SK-N-SH (cell line): ENCODE data around the gene LIN28B. TPM values are rescaled to one million over a fixed set of nuclear protein-coding genes. Genes with fewer than 3 reads are reported as not detected.

ENCODE experiments used
- CTCF ChIA-PET: fragments of 300-600, 350-600 bp; formaldehyde crosslinking; extraction: SDS; loops from one replicate; lab custom pipeline; 2021; lab: Yijun Ruan, JAX
- POLR2A ChIA-PET: fragments of 350-600 bp; sonication (Branson Sonifier 250); formaldehyde crosslinking; extraction: SDS; loops from one replicate; lab custom pipeline; 2020; ENCODE audit warnings: antibody characterized with exemption, inconsistent platforms; lab: Yijun Ruan, JAX
- DNase-seq: peaks from one replicate; pipeline ENCODE4 v3.0.0; 2012
- H2AFZ ChIP-seq: fragments of 200-600 bp; sonication (generic); 2 replicates; pipeline ENCODE4 v1.8.1; 2016; ENCODE audit warnings: antibody characterized with exemption, mild to moderate bottlenecking, low read depth
- H3F3A ChIP-seq: fragments of 200-600 bp; sonication (generic); replicated peaks from 2 replicates; pipeline ENCODE3; 2016; ENCODE audit warnings: antibody characterized with exemption, mild to moderate bottlenecking; ENCODE audit not compliant: insufficient read depth
- H3K27ac ChIP-seq, 2 experiments: fragments of 200-500 bp in 1 of 2; fragments of 200-600 bp in 1 of 2; sonication (Bioruptor generic) in 1 of 2; sonication (generic), shearing (Covaris generic) in 1 of 2; 2 replicates each; pipeline versions ENCODE4 v1.5.1 to v1.6.1; 2014 to 2016; ENCODE audit warnings: low read depth in 2 of 2, inconsistent platforms in 1 of 2, low read length in 1 of 2, mild to moderate bottlenecking in 1 of 2, mixed read lengths in 1 of 2
- H3K27me3 ChIP-seq: fragments of 200-600 bp; sonication (generic), shearing (Covaris generic); 2 replicates; pipeline ENCODE4 v1.6.1; 2016; ENCODE audit warnings: mixed run types; ENCODE audit not compliant: insufficient read depth
- H3K36me3 ChIP-seq, 2 experiments: fragments of 200-500 bp in 1 of 2; fragments of 200-600 bp in 1 of 2; sonication (Bioruptor generic) in 1 of 2; sonication (generic) in 1 of 2; replicated peaks in 1 of 2; 2 replicates each; pipeline versions ENCODE3 to v1.5.1; 2014 to 2016; ENCODE audit warnings: low read length in 1 of 2, mild to moderate bottlenecking in 1 of 2; ENCODE audit not compliant: insufficient read depth in 2 of 2, control insufficient read depth in 1 of 2
- H3K4me1 ChIP-seq, 2 experiments: fragments of 200-500 bp in 1 of 2; fragments of 200-600 bp in 1 of 2; sonication (Bioruptor generic) in 1 of 2; sonication (generic), shearing (Covaris generic) in 1 of 2; 2 replicates each; pipeline versions ENCODE4 v1.5.1 to v1.6.1; 2014 to 2016; ENCODE audit warnings: low read depth in 1 of 2, low read length in 1 of 2, mixed run types in 1 of 2; ENCODE audit not compliant: insufficient read depth in 2 of 2, control insufficient read depth in 1 of 2
- H3K4me2 ChIP-seq: fragments of 200-600 bp; sonication (generic), shearing (Covaris generic); 2 replicates; pipeline ENCODE4 v1.6.1; 2017; ENCODE audit warnings: mixed run types
- H3K4me3 ChIP-seq, 2 experiments: fragments of 200-500 bp in 1 of 2; fragments of 200-600 bp in 1 of 2; sonication (Bioruptor generic) in 1 of 2; sonication (generic), shearing (Covaris generic) in 1 of 2; 2 replicates each; pipeline versions ENCODE4 v1.5.1 to v1.8.1; 2014 to 2016; ENCODE audit warnings: low read depth in 2 of 2, inconsistent platforms in 1 of 2, low read length in 1 of 2, mild to moderate bottlenecking in 1 of 2, mixed read lengths in 1 of 2, moderate library complexity in 1 of 2
- H3K79me2 ChIP-seq: fragments of 200-600 bp; sonication (generic); 2 replicates; pipeline ENCODE4 v1.8.1; 2017; ENCODE audit warnings: mild to moderate bottlenecking; ENCODE audit not compliant: insufficient read depth
- H3K9ac ChIP-seq: fragments of 200-600 bp; sonication (generic); 2 replicates; pipeline ENCODE4 v1.6.1; 2017; ENCODE audit warnings: mixed run types
- H3K9me2 ChIP-seq: fragments of 200-600 bp; sonication (generic); 2 replicates; pipeline ENCODE4 v1.6.1; 2017; ENCODE audit warnings: mixed run types
- H3K9me3 ChIP-seq: fragments of 200-600 bp; sonication (generic); 2 replicates; pipeline ENCODE4 v1.6.1; 2017; ENCODE audit warnings: mixed run types, mild to moderate bottlenecking, moderate library complexity
- H4K20me1 ChIP-seq: fragments of 200-600 bp; sonication (generic); 2 replicates; pipeline ENCODE4 v1.6.1; 2017; ENCODE audit warnings: mild to moderate bottlenecking, mixed run types; ENCODE audit not compliant: insufficient read depth
- EP300 ChIP-seq, 2 experiments: IDR thresholded peaks; 2 replicates each; pipeline versions ENCODE4 v1.4.0 to v1.6.1; 2012; ENCODE audit warnings: borderline replicate concordance in 1 of 2, low read depth in 1 of 2, low read length in 1 of 2
- EZH2phosphoT487 ChIP-seq: fragments of 200-600 bp; sonication (generic); IDR thresholded peaks from 2 replicates; pipeline ENCODE4 v1.6.1; 2017; ENCODE audit warnings: low read depth, mixed run types, mild to moderate bottlenecking, antibody characterized with exemption, moderate library complexity, borderline replicate concordance
- FOXM1 ChIP-seq: IDR thresholded peaks from 2 replicates; pipeline ENCODE4 v1.4.0; 2012; ENCODE audit warnings: low read depth, mild to moderate bottlenecking
- GATA2 ChIP-seq: sonication (generic); formaldehyde crosslinking; IDR thresholded peaks from 2 replicates; pipeline ENCODE4 v1.5.0; 2020; ENCODE audit warnings: mild to moderate bottlenecking, missing genetic modification reagents
- MEF2A ChIP-seq: IDR thresholded peaks from 2 replicates; pipeline ENCODE4 v1.4.0; 2012; ENCODE audit warnings: low read depth, borderline replicate concordance
- MXI1 ChIP-seq: IDR thresholded peaks from 2 replicates; pipeline ENCODE4 v1.6.1; 2012; ENCODE audit warnings: mild to moderate bottlenecking, low read depth, low read length, improper control_type of control experiment
- NFIC ChIP-seq: IDR thresholded peaks from 2 replicates; pipeline ENCODE4 v1.4.0; 2012; ENCODE audit warnings: borderline replicate concordance
- SIN3A ChIP-seq: IDR thresholded peaks from 2 replicates; pipeline ENCODE4 v1.6.1; 2012; ENCODE audit warnings: low read depth, mild to moderate bottlenecking, low read length, moderate library complexity, borderline replicate concordance
- TCF12 ChIP-seq: IDR thresholded peaks from 2 replicates; pipeline ENCODE4 v1.4.0; 2012
- TEAD4 ChIP-seq: IDR thresholded peaks from 2 replicates; pipeline ENCODE4 v1.4.0; 2012; ENCODE audit warnings: mild to moderate bottlenecking, borderline replicate concordance; ENCODE audit not compliant: insufficient read depth
- WGBS: methylation state at CpG from one replicate; pipeline ENCODE4 v1.1.6; 2017; ENCODE audit warnings: low lambda C conversion rate; 5-methylcytosine and 5-hydroxymethylcytosine counted together
- polyA plus RNA-seq, 3 experiments: library from polyadenylated mRNA; depleted of rRNA; stranded (reverse); fragments of >200 nt; gene quantifications; 2 replicates each; pipeline ENCODE4 v1.2.3, GENCODE V29; 2012
- TF ChIP-seq, protein P1 (sequence below): fragments of 200-600 bp; sonication (generic); IDR thresholded peaks from 2 replicates; pipeline ENCODE4 v1.6.1; 2017; ENCODE audit warnings: antibody characterized with exemption, mild to moderate bottlenecking, moderate library complexity
- TF ChIP-seq, protein P2 (sequence below): fragments of 150-350 bp; IDR thresholded peaks from 2 replicates; pipeline ENCODE4 v1.6.1; 2017; ENCODE audit warnings: antibody characterized with exemption, low read length, low read depth, borderline replicate concordance
- TF ChIP-seq, protein P3 (sequence below): fragments of 150-350 bp; IDR thresholded peaks from 2 replicates; pipeline ENCODE4 v1.6.1; 2016; ENCODE audit warnings: mild to moderate bottlenecking, low read depth, low read length
- TF ChIP-seq, protein P4 (sequence below): IDR thresholded peaks from 2 replicates; pipeline ENCODE4 v1.4.0; 2012; ENCODE audit warnings: low read depth

Gene LIN28B
- polyA plus RNA-seq, 1 of the 3 experiments (the other 2 are of a cell fraction), result 0.67 TPM

DNA sequence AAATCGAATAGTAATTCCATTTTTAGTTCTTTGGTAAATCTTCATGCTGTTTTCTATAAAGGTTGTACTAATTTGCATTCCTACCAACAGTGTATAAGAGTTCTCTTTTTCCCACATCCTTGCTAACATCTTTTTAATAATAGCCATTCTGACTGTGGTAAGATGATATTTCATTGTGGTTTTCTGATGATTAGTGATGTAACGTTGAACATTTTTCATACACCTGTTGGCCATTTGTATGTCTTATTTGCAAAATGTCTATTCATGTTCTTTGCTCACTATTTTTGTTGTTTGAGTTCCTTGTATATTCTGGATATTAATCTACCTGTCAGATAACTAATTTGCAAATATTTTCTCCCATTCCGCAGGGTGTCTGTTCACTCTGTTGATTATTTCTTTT is 64.5 kb downstream of the LIN28B start:
- H3K79me2 ChIP-seq, result no peaks in the 10 kb centered on the region
- peaks cover 0 to 5% of the 10 kb centered on the region in 2 experiments for H3K36me3 ChIP-seq
- ChIA-PET POLR2A (no interaction called here), CTCF (no interaction called here)
- H3K9me2 ChIP-seq, result no peaks in the 10 kb centered on the region
- DNase-seq, result no peak
- H3K9ac ChIP-seq, result no peak overlapping the region
- no peaks in the 10 kb centered on the region for H4K20me1 ChIP-seq
- H3F3A ChIP-seq, result no peaks in the 10 kb centered on the region
- TF ChIP-seq EZH2phosphoT487, result no peak
- TF ChIP-seq TCF12, result peak; percentile 14; the same call in 1 of the 2 replicates
- no peaks in the 10 kb centered on the region for H3K9me3 ChIP-seq
- H3K4me2 ChIP-seq, result no peak overlapping the region
- 69% methylated on average over 3 of the region's 3 CpGs for WGBS
- no peaks in the 10 kb centered on the region; a peak in 1 of 4 replicates for H3K4me1 ChIP-seq
- H3K27me3 ChIP-seq, result no peaks in the 10 kb centered on the region
- no peak overlapping the region for H2AFZ ChIP-seq
- no peak overlapping the region for H3K27ac ChIP-seq
- no peak overlapping the region for H3K4me3 ChIP-seq

DNA sequence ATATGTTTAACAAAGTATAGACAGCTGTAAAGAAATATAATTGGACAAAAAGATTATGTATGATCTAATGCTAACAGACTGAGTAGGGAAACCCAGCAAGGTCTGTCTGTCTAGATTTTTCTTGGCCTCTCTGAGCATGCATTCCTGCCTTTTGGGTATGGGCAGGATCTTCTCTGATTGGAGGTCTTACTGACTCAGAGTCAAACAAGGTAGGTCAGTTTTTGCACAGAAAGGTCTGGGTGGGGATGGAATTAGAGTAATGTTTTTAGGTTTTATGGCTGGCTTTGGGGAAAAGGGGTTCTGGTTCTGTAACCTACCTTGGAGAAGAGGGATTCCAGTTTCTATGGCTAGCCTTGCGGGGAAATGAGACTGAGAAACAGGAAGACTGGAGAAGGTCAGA is 65.5 kb downstream of the LIN28B start:
- Histone ChIP-seq H4K20me1 (no peaks in the 10 kb centered on the region), H3K27ac (no peak overlapping the region), H3K4me3 (no peak overlapping the region), H2AFZ (no peak overlapping the region), H3K9me2 (no peaks in the 10 kb centered on the region), H3K9ac (no peak overlapping the region), H3K9me3 (no peaks in the 10 kb centered on the region), H3K4me2 (no peak overlapping the region), H3K36me3 (peaks cover 0 to 5% of the 10 kb centered on the region in 2 experiments), H3K79me2 (no peaks in the 10 kb centered on the region), H3F3A (no peaks in the 10 kb centered on the region), H3K4me1 (no peaks in the 10 kb centered on the region; a peak in 1 of 4 replicates), H3K27me3 (no peaks in the 10 kb centered on the region)
- WGBS, result 89% methylated on average over 1 of the region's 1 CpG
- no peak for TF ChIP-seq TCF12
- TF ChIP-seq SIN3A, result no peak
- TF ChIP-seq, protein P1, sequence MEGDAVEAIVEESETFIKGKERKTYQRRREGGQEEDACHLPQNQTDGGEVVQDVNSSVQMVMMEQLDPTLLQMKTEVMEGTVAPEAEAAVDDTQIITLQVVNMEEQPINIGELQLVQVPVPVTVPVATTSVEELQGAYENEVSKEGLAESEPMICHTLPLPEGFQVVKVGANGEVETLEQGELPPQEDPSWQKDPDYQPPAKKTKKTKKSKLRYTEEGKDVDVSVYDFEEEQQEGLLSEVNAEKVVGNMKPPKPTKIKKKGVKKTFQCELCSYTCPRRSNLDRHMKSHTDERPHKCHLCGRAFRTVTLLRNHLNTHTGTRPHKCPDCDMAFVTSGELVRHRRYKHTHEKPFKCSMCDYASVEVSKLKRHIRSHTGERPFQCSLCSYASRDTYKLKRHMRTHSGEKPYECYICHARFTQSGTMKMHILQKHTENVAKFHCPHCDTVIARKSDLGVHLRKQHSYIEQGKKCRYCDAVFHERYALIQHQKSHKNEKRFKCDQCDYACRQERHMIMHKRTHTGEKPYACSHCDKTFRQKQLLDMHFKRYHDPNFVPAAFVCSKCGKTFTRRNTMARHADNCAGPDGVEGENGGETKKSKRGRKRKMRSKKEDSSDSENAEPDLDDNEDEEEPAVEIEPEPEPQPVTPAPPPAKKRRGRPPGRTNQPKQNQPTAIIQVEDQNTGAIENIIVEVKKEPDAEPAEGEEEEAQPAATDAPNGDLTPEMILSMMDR, result no peak
- no peak for TF ChIP-seq TEAD4
- TF ChIP-seq GATA2, result no peak
- TF ChIP-seq, protein P2, sequence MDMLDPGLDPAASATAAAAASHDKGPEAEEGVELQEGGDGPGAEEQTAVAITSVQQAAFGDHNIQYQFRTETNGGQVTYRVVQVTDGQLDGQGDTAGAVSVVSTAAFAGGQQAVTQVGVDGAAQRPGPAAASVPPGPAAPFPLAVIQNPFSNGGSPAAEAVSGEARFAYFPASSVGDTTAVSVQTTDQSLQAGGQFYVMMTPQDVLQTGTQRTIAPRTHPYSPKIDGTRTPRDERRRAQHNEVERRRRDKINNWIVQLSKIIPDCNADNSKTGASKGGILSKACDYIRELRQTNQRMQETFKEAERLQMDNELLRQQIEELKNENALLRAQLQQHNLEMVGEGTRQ, result no peak
- no peak for TF ChIP-seq EP300 (IDR thresholded peaks at IDR 0.05; ENCODE audit: borderline replicate concordance in 1 of 2, low read depth in 1 of 2, low read length in 1 of 2)
- TF ChIP-seq, protein P3, sequence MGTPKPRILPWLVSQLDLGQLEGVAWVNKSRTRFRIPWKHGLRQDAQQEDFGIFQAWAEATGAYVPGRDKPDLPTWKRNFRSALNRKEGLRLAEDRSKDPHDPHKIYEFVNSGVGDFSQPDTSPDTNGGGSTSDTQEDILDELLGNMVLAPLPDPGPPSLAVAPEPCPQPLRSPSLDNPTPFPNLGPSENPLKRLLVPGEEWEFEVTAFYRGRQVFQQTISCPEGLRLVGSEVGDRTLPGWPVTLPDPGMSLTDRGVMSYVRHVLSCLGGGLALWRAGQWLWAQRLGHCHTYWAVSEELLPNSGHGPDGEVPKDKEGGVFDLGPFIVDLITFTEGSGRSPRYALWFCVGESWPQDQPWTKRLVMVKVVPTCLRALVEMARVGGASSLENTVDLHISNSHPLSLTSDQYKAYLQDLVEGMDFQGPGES, result no peak
- no peak for TF ChIP-seq FOXM1
- TF ChIP-seq NFIC, result no peak
- no peak for TF ChIP-seq MXI1
- TF ChIP-seq, protein P4, sequence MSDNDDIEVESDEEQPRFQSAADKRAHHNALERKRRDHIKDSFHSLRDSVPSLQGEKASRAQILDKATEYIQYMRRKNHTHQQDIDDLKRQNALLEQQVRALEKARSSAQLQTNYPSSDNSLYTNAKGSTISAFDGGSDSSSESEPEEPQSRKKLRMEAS, result no peak
- TF ChIP-seq MEF2A, result no peak
- DNase-seq, result no peak
- POLR2A ChIA-PET, result no interaction called here
- CTCF ChIA-PET, result interaction anchor here (0.6 kb wide), 1 partner anchor 491 kb away, joined by 3 read pairs; no protein-coding TSS in a partner anchor
